HepG2 (cell line): ENCODE data around the gene GIPC1. TPM values are rescaled to one million over a fixed set of nuclear protein-coding genes. Genes with fewer than 3 reads are reported as not detected.

Experiments
- ATAC-seq: fragments of 200-7000 bp; cut with Tn5 transposase; 3 replicates; pipeline ENCODE4 v1.9.1; 2020; ENCODE audit warnings: mild to moderate bottlenecking, moderate library complexity
- BruUV-seq: library from RNA; stranded (reverse); fragments of 400-500 nt; replicated peaks from 2 replicates; lab custom pipeline; 2021; lab: Mats Ljungman, UMichigan
- CTCF ChIA-PET: fragments of 300-600 bp; formaldehyde crosslinking; extraction: SDS; loops from one replicate; lab custom pipeline; 2021; ENCODE audit warnings: low total read pairs, inconsistent platforms, low intra/inter-chr PET ratio; lab: Yijun Ruan, JAX
- POLR2A ChIA-PET: fragments of 350-600 bp; sonication (Branson Sonifier 250); formaldehyde crosslinking; loops from one replicate; lab custom pipeline; 2020; ENCODE audit warnings: antibody characterized with exemption, inconsistent platforms; lab: Yijun Ruan, JAX
- DNase-seq: peaks from one replicate; pipeline ENCODE4 v3.0.0-alpha.2; 2015; ENCODE audit warnings: low spot score
- FAIRE-seq: peaks from 3 replicates; lab custom pipeline; 2011; peaks lifted over from hg19 to GRCh38; lab: Jason Lieb, UNC
- H2AFZ ChIP-seq: one replicate; pipeline ENCODE4 v1.6.1; 2011; ENCODE audit warnings: low read length, inconsistent platforms
- H3K27ac ChIP-seq: fragments of 300-600 bp; 3 replicates; pipeline ENCODE4 v1.8.0; 2011; ENCODE audit warnings: mixed run types, mild to moderate bottlenecking, mixed read lengths, low read length, inconsistent platforms; ENCODE audit not compliant: insufficient read depth; ENCODE audit errors: extremely low read length
- H3K27me3 ChIP-seq, 2 experiments: fragments of 200-600 bp in 1 of 2; 2 replicates in 1 of 2; 3 replicates in 1 of 2; pipeline versions ENCODE4 v1.6.0 to v1.8.0; 2011; ENCODE audit warnings: low read length in 2 of 2, mild to moderate bottlenecking in 2 of 2, moderate library complexity in 2 of 2, inconsistent platforms in 1 of 2; ENCODE audit not compliant: insufficient read depth in 2 of 2, control insufficient read depth in 1 of 2
- H3K36me3 ChIP-seq, 2 experiments: fragments of 200-600 bp in 1 of 2; replicated peaks in 1 of 2; 2 replicates in 1 of 2; 3 replicates in 1 of 2; pipeline versions ENCODE4 v1.5.1 to v1.8.0; 2011; ENCODE audit warnings: low read length in 2 of 2, inconsistent platforms in 1 of 2; ENCODE audit not compliant: insufficient read depth in 2 of 2, control insufficient read depth in 1 of 2
- H3K4me1 ChIP-seq: 2 replicates; pipeline ENCODE4 v1.5.1; 2012; ENCODE audit warnings: low read length, inconsistent platforms; ENCODE audit not compliant: insufficient read depth
- H3K4me2 ChIP-seq: 2 replicates; pipeline ENCODE4 v1.6.0; 2011; ENCODE audit warnings: low read depth, low read length, inconsistent platforms
- H3K4me3 ChIP-seq, 3 experiments: fragments of 200-600 bp in 1 of 3; sonication (generic), shearing (Covaris generic) in 1 of 3; replicated peaks in 1 of 3; 2 replicates each; pipeline ENCODE4 v1.5.1; 2011 to 2016; ENCODE audit warnings: low read length in 3 of 3, inconsistent platforms in 2 of 3, low read depth in 2 of 3, mild to moderate bottlenecking in 2 of 3, control low read depth in 1 of 3, mixed read lengths in 1 of 3; ENCODE audit not compliant: insufficient read depth in 1 of 3
- H3K79me2 ChIP-seq: one replicate; pipeline ENCODE4 v1.6.1; 2011; ENCODE audit warnings: low read length, inconsistent platforms; ENCODE audit not compliant: insufficient read depth
- H3K9ac ChIP-seq: 2 replicates; pipeline ENCODE4 v1.6.0; 2011; ENCODE audit warnings: mild to moderate bottlenecking, low read depth, low read length, inconsistent platforms; ENCODE audit not compliant: insufficient read depth
- H3K9me3 ChIP-seq: 2 replicates; pipeline ENCODE4 v1.5.1; 2012; ENCODE audit warnings: mild to moderate bottlenecking, low read length
- H4K20me1 ChIP-seq: 2 replicates; pipeline ENCODE4 v1.6.0; 2011; ENCODE audit warnings: inconsistent platforms, mild to moderate bottlenecking, low read length, moderate library complexity; ENCODE audit not compliant: insufficient read depth
- CTCF ChIP-seq: sonication (generic); formaldehyde crosslinking; IDR thresholded peaks from 2 replicates; pipeline ENCODE4 v1.5.0; 2020; ENCODE audit warnings: mild to moderate bottlenecking, missing genetic modification reagents, moderate library complexity
- EED ChIP-seq: sonication (generic); formaldehyde crosslinking; IDR thresholded peaks from 2 replicates; pipeline ENCODE4 v1.5.0; 2020; ENCODE audit warnings: mild to moderate bottlenecking, missing genetic modification reagents
- FOXO1 ChIP-seq: sonication (generic); formaldehyde crosslinking; IDR thresholded peaks from 2 replicates; pipeline ENCODE4 v1.4.0; 2020; ENCODE audit warnings: missing genetic modification reagents
- GPN1 ChIP-seq: sonication (generic); formaldehyde crosslinking; IDR thresholded peaks from 2 replicates; pipeline ENCODE4 v1.5.1; 2020; ENCODE audit warnings: missing genetic modification reagents, borderline replicate concordance
- KDM1A ChIP-seq: IDR thresholded peaks from 2 replicates; pipeline ENCODE4 v1.6.1; 2016; ENCODE audit warnings: missing compliant biosample characterization
- NBN ChIP-seq: fragments of 450-650 bp; conservative IDR thresholded peaks from 2 replicates; pipeline ENCODE4 v1.6.1; 2017
- PHF8 ChIP-seq: sonication (generic); formaldehyde crosslinking; IDR thresholded peaks from 2 replicates; pipeline ENCODE4 v1.5.0; 2020; ENCODE audit warnings: missing genetic modification reagents
- POLR2A ChIP-seq, 2 experiments: IDR thresholded peaks; 2 replicates each; pipeline ENCODE4 v1.6.1; 2011; ENCODE audit warnings: low read depth in 2 of 2, low read length in 2 of 2, mild to moderate bottlenecking in 1 of 2, moderate library complexity in 1 of 2; ENCODE audit not compliant: insufficient read depth in 1 of 2
- POLR2G ChIP-seq: fragments of 200-400 bp; formaldehyde crosslinking; IDR thresholded peaks from 2 replicates; pipeline ENCODE4 v1.6.1; 2018; ENCODE audit warnings: mild to moderate bottlenecking, low read depth, low read length, moderate library complexity
- RBM22 ChIP-seq: fragments of 200-400 bp; formaldehyde crosslinking; optimal IDR thresholded peaks from 2 replicates; pipeline ENCODE3; 2017; ENCODE audit warnings: mild to moderate bottlenecking, low read length, moderate library complexity
- ZBTB21 ChIP-seq: sonication (generic); formaldehyde crosslinking; IDR thresholded peaks from 2 replicates; pipeline ENCODE4 v1.4.0; 2020; ENCODE audit warnings: missing genetic modification reagents
- ZBTB3 ChIP-seq: sonication (generic); formaldehyde crosslinking; IDR thresholded peaks from 2 replicates; pipeline ENCODE4 v1.4.0; 2020; ENCODE audit warnings: low read depth, mild to moderate bottlenecking, moderate library complexity, missing genetic modification reagents, borderline replicate concordance
- ZC3H4 ChIP-seq: sonication (generic); formaldehyde crosslinking; IDR thresholded peaks from 2 replicates; pipeline ENCODE4 v1.4.0; 2020; ENCODE audit warnings: missing genetic modification reagents, borderline replicate concordance
- ZFP36 ChIP-seq: fragments of 150-350 bp; IDR thresholded peaks from 2 replicates; pipeline ENCODE4 v1.6.1; 2018; ENCODE audit warnings: borderline replicate concordance, low read length, low read depth; ENCODE audit not compliant: partially characterized antibody
- ZNF432 ChIP-seq: sonication (generic); formaldehyde crosslinking; IDR thresholded peaks from 2 replicates; pipeline ENCODE4 v1.5.0; 2020; ENCODE audit warnings: missing genetic modification reagents, mild to moderate bottlenecking, borderline replicate concordance
- ZNF468 ChIP-seq: sonication (generic); formaldehyde crosslinking; IDR thresholded peaks from 2 replicates; pipeline ENCODE4 v1.8.0; 2022; ENCODE audit warnings: mild to moderate bottlenecking, moderate library complexity, missing genetic modification reagents
- ZNF891 ChIP-seq: sonication (generic); formaldehyde crosslinking; IDR thresholded peaks from 2 replicates; pipeline ENCODE4 v1.5.0; 2020; ENCODE audit warnings: mild to moderate bottlenecking, missing genetic modification reagents
- WGBS: methylation state at CpG from one replicate; pipeline ENCODE4 v1.1.6; 2017; ENCODE audit warnings: low lambda C conversion rate; 5-methylcytosine and 5-hydroxymethylcytosine counted together
- in situ Hi-C: cut with HindIII; loops from 2 replicates; pipeline ENCODE4 v1.10.0; 2017; ENCODE audit warnings: low pct_unique_long_range_greater_than_20kb; ENCODE audit not compliant: extremely low pct_ligation_motif_present
- intact Hi-C: fragments of 100-400 bp; cut with micrococcal nuclease; formaldehyde crosslinking; loops from one replicate; pipeline ENCODE4 v1.10.0; 2022; ENCODE audit not compliant: unreplicated experiment
- polyA plus RNA-seq, 8 experiments: library from polyadenylated mRNA; depleted of rRNA in 3 of 8; stranded (reverse) in 7 of 8; unstranded in 1 of 8; fragments of >200 nt; fragmentation: Illumina TruSeq in 4 of 8; extraction: Trizol in 4 of 8; gene quantifications; 2 replicates each; pipeline versions ENCODE4 v1.2.1 to v1.2.3, GENCODE V29; 2011 to 2016; ENCODE audit warnings: low read depth in 4 of 8, missing spikeins in 1 of 8, mixed read lengths in 1 of 8; ENCODE audit not compliant: insufficient read depth in 1 of 8
- total RNA-seq, 5 experiments: library from RNA; depleted of rRNA; stranded (reverse); fragments of >200 nt; fragmentation: Illumina TruSeq; extraction: Trizol; gene quantifications; 2 replicates each; pipeline ENCODE4 v1.2.3, GENCODE V29; 2016; ENCODE audit warnings: low read depth in 1 of 5
- TF ChIP-seq, protein P1 (sequence below): sonication (generic); formaldehyde crosslinking; IDR thresholded peaks from 2 replicates; pipeline ENCODE4 v1.4.0; 2020; ENCODE audit warnings: low read depth, missing genetic modification reagents
- TF ChIP-seq, protein P2 (sequence below): sonication (generic); formaldehyde crosslinking; IDR thresholded peaks from 2 replicates; pipeline ENCODE4 v1.8.1; 2023; ENCODE audit warnings: mild to moderate bottlenecking, missing genetic modification reagents

The GIPC1 gene
- total and polyA plus RNA-seq, 2 of the 13 experiments (the other 11 are each of a cell fraction or from before 2014, with no cell fraction given) = 27.1 to 48.1 TPM

- Histone ChIP-seq H3K36me3 (peaks cover 0 to 2% of the 10 kb centered on the region in 2 experiments), H3K4me1 (peaks cover 20% of the 10 kb centered on the region), H3K27me3 (no peaks in the 10 kb centered on the region; a peak in 1 of 5 replicates), H3K79me2 (no peaks in the 10 kb centered on the region), H3K4me2 (peak overlapping the region; percentile 42), H2AFZ (no peak overlapping the region), H3K9ac (0 out of 2 replicates have a peak overlapping the region, but pooled peaks have one; percentile 1), H4K20me1 (no peaks in the 10 kb centered on the region), H3K9me3 (no peaks in the 10 kb centered on the region), H3K27ac (no peak overlapping the region), H3K4me3 (peak overlapping the region in 1 of 3 experiments; percentile 23; a peak in 1 of 6 replicates)
- DNase-seq = no peak
- peak; percentile 58 for ATAC-seq
- no peak for FAIRE-seq
- ChIA-PET POLR2A (interaction anchor here (1.0 kb wide), 1 partner anchor 46 kb away, joined by 3 read pairs; the partner anchor contains the start of gene DNAJB1), CTCF (no interaction called here)
- in situ Hi-C loops (no loop called here), intact Hi-C loops (no loop called here)
- WGBS = 66% methylated on average over 26 of the region's 66 CpGs
- BruUV-seq = no TSS peak
- no peak for TF ChIP-seq NBN
- no peak for TF ChIP-seq GPN1 (CRISPR knock-in tag)
- TF ChIP-seq CTCF (CRISPR knock-in tag) = peak; percentile 88
- TF ChIP-seq EED = no peak
- no peak for TF ChIP-seq ZC3H4
- no peak for TF ChIP-seq ZNF432 (CRISPR knock-in tag)
- TF ChIP-seq PHF8 (CRISPR knock-in tag) = peak; percentile 37; the same call in 1 of the 2 replicates
- TF ChIP-seq, protein P1, sequence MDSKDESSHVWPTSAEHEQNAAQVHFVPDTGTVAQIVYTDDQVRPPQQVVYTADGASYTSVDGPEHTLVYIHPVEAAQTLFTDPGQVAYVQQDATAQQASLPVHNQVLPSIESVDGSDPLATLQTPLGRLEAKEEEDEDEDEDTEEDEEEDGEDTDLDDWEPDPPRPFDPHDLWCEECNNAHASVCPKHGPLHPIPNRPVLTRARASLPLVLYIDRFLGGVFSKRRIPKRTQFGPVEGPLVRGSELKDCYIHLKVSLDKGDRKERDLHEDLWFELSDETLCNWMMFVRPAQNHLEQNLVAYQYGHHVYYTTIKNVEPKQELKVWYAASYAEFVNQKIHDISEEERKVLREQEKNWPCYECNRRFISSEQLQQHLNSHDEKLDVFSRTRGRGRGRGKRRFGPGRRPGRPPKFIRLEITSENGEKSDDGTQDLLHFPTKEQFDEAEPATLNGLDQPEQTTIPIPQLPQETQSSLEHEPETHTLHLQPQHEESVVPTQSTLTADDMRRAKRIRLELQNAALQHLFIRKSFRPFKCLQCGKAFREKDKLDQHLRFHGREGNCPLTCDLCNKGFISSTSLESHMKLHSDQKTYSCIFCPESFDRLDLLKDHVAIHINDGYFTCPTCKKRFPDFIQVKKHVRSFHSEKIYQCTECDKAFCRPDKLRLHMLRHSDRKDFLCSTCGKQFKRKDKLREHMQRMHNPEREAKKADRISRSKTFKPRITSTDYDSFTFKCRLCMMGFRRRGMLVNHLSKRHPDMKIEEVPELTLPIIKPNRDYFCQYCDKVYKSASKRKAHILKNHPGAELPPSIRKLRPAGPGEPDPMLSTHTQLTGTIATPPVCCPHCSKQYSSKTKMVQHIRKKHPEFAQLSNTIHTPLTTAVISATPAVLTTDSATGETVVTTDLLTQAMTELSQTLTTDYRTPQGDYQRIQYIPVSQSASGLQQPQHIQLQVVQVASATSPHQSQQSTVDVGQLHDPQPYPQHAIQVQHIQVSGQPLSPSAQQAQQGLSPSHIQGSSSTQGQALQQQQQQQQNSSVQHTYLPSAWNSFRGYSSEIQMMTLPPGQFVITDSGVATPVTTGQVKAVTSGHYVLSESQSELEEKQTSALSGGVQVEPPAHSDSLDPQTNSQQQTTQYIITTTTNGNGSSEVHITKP (CRISPR knock-in tag) = no peak
- TF ChIP-seq RBM22 = peak; percentile 80
- TF ChIP-seq, protein P2, sequence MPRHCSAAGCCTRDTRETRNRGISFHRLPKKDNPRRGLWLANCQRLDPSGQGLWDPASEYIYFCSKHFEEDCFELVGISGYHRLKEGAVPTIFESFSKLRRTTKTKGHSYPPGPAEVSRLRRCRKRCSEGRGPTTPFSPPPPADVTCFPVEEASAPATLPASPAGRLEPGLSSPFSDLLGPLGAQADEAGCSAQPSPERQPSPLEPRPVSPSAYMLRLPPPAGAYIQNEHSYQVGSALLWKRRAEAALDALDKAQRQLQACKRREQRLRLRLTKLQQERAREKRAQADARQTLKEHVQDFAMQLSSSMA = no peak
- TF ChIP-seq ZBTB21 (CRISPR knock-in tag) = no peak
- TF ChIP-seq KDM1A (CRISPR knock-in tag) = no peak
- TF ChIP-seq FOXO1 (CRISPR knock-in tag) = peak; percentile 35; the same call in 1 of the 2 replicates
- no peak for TF ChIP-seq ZNF891
- no peak for TF ChIP-seq ZFP36
- no peak for TF ChIP-seq ZNF468 (CRISPR knock-in tag)
- TF ChIP-seq ZBTB3 = no peak
- TF ChIP-seq POLR2G = no peak; the same call in 1 of the 2 replicates
- TF ChIP-seq POLR2A (IDR thresholded peaks at IDR 0.05; ENCODE audit: insufficient read depth in 1 of 2, low read depth in 2 of 2, low read length in 2 of 2) = no peak
These were observed 23.6 kb downstream of the GIPC1 start for GRCh38 chr19:14472202-14472938.
